A549 (cell line): ENCODE measurements around the gene IGSF11.
"Not testable (repeated sequence)": the region's sequence is repeated elsewhere in the genome, so short reads cannot be mapped to it uniquely, and the experiment has no call there.

ENCODE experiments used
- RNF2 ChIP-seq: fragments of 200-600 bp; sonication (generic); IDR thresholded peaks from 2 replicates; pipeline ENCODE4 v1.6.1; 2016; ENCODE audit warnings: low read depth, mild to moderate bottlenecking, antibody characterized with exemption, moderate library complexity, borderline replicate concordance
- TF ChIP-seq, protein P1 (sequence below): fragments of >200 bp; sonication (Bioruptor Twin); formaldehyde crosslinking; IDR thresholded peaks from 3 replicates; pipeline ENCODE4 v1.5.1; 2016

DNA sequence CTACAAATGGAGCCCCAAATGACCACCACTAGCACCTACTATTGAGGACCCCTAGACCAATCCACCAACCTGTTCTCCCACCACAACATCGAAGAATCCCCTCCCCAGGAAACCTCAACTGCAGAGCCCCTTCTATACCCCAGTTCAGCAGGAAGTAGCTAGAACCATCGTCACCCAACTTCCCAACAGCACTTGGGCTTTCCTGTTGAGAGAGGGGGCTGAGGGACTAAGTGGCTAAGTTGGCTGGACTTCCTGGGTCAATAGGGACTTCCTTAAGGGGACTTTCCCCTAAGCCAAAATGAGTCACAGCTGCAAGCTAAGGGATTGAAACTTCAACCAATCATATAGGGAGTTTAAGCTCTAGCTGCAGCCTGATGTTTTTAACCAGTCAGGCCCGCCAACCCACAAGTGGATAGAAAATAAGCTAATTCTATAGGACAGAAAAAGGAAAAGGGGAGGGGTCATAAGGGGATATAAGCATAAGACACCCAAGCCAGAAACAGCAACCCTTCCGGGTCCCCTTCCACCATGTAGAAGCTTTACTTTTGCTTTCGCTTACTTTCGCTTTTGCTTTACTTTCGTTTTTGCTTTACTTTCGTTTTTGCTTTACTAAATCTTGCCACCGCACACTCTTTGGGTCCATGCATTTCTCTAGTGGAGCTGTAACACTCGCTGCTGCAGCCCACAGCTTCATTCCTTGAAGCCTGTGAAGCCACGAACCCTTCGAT is 183.0 kb downstream of the IGSF11 start:
- TF ChIP-seq, protein P1, sequence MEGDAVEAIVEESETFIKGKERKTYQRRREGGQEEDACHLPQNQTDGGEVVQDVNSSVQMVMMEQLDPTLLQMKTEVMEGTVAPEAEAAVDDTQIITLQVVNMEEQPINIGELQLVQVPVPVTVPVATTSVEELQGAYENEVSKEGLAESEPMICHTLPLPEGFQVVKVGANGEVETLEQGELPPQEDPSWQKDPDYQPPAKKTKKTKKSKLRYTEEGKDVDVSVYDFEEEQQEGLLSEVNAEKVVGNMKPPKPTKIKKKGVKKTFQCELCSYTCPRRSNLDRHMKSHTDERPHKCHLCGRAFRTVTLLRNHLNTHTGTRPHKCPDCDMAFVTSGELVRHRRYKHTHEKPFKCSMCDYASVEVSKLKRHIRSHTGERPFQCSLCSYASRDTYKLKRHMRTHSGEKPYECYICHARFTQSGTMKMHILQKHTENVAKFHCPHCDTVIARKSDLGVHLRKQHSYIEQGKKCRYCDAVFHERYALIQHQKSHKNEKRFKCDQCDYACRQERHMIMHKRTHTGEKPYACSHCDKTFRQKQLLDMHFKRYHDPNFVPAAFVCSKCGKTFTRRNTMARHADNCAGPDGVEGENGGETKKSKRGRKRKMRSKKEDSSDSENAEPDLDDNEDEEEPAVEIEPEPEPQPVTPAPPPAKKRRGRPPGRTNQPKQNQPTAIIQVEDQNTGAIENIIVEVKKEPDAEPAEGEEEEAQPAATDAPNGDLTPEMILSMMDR: not testable (repeated sequence)
- not testable (repeated sequence) for TF ChIP-seq RNF2
